ENCODE data around the gene SULT1E1.
A peak's percentile ranks its signal among the peaks of the same experiment; 100 is the strongest.

- TF ChIP-seq STAT6 (CRISPR knock-in tag; conservative IDR thresholded peaks at IDR 0.05; ENCODE audit: low read depth) (no peak), JUN (CRISPR knock-in tag; IDR thresholded peaks at IDR 0.05) (no peak), SP1 (CRISPR knock-in tag; conservative IDR thresholded peaks at IDR 0.05) (no peak), TEAD4 (CRISPR knock-in tag; IDR thresholded peaks at IDR 0.05) (no peak), MAX (CRISPR knock-in tag; IDR thresholded peaks at IDR 0.05) (no peak), CTCF (IDR thresholded peaks at IDR 0.05) (peak; percentile 38; the same call in 1 of the 2 replicates), CDX4 (CRISPR knock-in tag; IDR thresholded peaks at IDR 0.05; ENCODE audit: borderline replicate concordance) (no peak), FOXK1 (CRISPR knock-in tag; IDR thresholded peaks at IDR 0.05) (no peak), ATF2 (CRISPR knock-in tag; IDR thresholded peaks at IDR 0.05; ENCODE audit: borderline replicate concordance, low read depth) (no peak), E2F4 (CRISPR knock-in tag; IDR thresholded peaks at IDR 0.05; ENCODE audit: borderline replicate concordance, low read depth) (no peak), CBFB (CRISPR knock-in tag; IDR thresholded peaks at IDR 0.05; ENCODE audit: low read depth) (no peak), PRDM15 (CRISPR knock-in tag; IDR thresholded peaks at IDR 0.05) (no peak), NR3C1 (CRISPR knock-in tag; conservative IDR thresholded peaks at IDR 0.05; ENCODE audit: low read depth) (no peak), ATF3 (CRISPR knock-in tag; conservative IDR thresholded peaks at IDR 0.05) (no peak)
These were observed 36.7 kb upstream of the SULT1E1 start for GRCh38 chr4:69896530-69897116.
